Measurements from ENCODE around the gene PTPN23.

DNA sequence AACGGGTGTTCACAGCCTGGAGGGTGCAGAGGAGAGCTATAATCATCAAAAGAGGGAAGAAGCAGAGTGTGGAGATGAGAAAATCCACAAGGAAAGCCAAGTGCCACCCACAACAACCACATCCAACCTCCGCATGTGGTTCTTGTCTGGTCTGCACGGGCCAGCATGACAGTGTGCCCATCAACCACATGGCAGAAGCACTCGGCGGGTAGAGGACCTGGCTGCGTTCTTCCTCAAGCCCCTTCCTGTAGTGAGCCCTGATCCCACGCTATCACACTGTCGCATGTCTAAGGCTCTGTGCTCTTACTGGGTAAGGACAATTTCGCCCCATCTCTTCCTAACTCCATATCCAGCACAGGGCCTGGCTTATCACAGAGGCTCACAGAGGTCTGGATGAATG, 41.9 kb downstream of the PTPN23 start:
- TF ChIP-seq, protein P1, sequence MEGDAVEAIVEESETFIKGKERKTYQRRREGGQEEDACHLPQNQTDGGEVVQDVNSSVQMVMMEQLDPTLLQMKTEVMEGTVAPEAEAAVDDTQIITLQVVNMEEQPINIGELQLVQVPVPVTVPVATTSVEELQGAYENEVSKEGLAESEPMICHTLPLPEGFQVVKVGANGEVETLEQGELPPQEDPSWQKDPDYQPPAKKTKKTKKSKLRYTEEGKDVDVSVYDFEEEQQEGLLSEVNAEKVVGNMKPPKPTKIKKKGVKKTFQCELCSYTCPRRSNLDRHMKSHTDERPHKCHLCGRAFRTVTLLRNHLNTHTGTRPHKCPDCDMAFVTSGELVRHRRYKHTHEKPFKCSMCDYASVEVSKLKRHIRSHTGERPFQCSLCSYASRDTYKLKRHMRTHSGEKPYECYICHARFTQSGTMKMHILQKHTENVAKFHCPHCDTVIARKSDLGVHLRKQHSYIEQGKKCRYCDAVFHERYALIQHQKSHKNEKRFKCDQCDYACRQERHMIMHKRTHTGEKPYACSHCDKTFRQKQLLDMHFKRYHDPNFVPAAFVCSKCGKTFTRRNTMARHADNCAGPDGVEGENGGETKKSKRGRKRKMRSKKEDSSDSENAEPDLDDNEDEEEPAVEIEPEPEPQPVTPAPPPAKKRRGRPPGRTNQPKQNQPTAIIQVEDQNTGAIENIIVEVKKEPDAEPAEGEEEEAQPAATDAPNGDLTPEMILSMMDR (IDR thresholded peaks at IDR 0.05; ENCODE audit: poor library complexity) = no peak
- TF ChIP-seq EZH2 (IDR thresholded peaks at IDR 0.05; ENCODE audit: borderline replicate concordance) = no peak
